ENCODE results near the gene KRT6A. TPM values are rescaled to one million over a fixed set of nuclear protein-coding genes. Genes with fewer than 3 reads are reported as not detected.
"Not testable (repeated sequence)": the region's sequence is repeated elsewhere in the genome, so short reads cannot be mapped to it uniquely, and the experiment has no call there.

The KRT6A gene
- total RNA-seq, 1 donor = not detected

DNA sequence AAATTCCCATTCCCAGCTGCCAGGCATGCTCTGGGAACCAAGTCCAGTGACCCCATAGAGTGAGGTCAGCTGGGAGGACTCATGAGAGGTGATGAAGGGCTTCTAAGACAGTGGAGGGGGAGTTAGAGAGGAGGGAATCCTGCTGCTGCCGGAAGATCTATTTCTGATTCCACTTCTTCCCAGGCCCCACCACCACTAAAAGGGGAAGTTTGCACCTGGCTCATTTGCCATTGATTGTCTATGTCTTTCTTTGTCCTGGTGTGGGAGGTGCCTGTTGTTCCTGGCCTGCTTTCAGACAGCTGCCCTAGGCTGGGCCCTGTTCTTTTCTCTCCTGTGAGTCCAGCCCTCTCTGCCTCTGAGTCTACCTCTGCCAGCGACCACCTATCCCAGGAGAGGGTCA lies 3.0 kb upstream of the KRT6A start:
- H3K4me3 ChIP-seq (ENCODE audit: low read depth, low read length) = no peak overlapping the region
- TF ChIP-seq, protein P1, sequence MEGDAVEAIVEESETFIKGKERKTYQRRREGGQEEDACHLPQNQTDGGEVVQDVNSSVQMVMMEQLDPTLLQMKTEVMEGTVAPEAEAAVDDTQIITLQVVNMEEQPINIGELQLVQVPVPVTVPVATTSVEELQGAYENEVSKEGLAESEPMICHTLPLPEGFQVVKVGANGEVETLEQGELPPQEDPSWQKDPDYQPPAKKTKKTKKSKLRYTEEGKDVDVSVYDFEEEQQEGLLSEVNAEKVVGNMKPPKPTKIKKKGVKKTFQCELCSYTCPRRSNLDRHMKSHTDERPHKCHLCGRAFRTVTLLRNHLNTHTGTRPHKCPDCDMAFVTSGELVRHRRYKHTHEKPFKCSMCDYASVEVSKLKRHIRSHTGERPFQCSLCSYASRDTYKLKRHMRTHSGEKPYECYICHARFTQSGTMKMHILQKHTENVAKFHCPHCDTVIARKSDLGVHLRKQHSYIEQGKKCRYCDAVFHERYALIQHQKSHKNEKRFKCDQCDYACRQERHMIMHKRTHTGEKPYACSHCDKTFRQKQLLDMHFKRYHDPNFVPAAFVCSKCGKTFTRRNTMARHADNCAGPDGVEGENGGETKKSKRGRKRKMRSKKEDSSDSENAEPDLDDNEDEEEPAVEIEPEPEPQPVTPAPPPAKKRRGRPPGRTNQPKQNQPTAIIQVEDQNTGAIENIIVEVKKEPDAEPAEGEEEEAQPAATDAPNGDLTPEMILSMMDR (IDR thresholded peaks at IDR 0.05; ENCODE audit: insufficient read depth, low read length) = no peak
- no peak for DNase-seq (ENCODE audit: low read depth)

DNA sequence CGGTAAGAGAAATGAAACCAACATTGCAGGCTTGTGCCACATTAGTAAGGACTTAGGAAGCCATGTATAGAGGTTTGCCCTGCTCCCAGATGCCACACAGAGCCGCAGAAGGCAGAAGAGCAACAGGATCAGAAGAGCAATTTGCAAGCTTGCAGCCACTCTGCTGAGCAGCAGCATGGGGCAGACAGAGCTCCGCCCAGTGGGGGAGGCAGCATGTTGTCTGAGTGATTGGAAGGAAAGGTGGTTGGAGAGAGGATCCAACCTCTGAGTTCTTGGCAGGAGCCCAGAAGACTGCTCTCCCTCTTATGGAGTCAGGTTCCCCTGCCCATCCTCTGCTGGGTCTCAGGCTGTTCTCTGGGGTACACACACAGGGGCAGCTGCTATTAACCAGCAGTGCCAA lies 2.3 kb upstream of the KRT6A start:
- peak; percentile 2 for DNase-seq (ENCODE audit: low read depth)
- no peak overlapping the region for H3K4me3 ChIP-seq (ENCODE audit: low read depth, low read length)
- TF ChIP-seq, protein P1 (IDR thresholded peaks at IDR 0.05; ENCODE audit: insufficient read depth, low read length) = no peak

DNA sequence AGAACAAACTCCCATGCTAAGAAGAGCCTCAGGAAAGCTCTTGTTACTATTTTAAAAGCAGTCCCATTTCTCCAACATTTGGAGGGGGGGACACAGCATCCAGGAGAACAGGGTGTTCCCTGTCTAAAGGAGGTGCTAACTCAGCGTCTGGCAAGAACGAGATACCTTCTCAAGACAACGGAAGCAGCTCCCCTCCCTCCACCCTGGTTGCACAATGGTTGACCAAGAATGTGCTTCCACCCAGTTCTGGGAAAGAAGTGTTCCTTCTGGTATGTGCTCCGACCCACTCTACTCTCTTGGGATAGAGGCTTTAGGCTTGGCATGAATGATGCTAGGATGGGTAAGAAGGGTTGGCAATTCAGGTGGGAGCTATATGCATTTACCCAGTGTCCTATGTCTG lies 1.5 kb upstream of the KRT6A start:
- TF ChIP-seq, protein P1 (IDR thresholded peaks at IDR 0.05; ENCODE audit: insufficient read depth, low read length) = no peak
- DNase-seq (ENCODE audit: low read depth) = peak; percentile 59

DNA sequence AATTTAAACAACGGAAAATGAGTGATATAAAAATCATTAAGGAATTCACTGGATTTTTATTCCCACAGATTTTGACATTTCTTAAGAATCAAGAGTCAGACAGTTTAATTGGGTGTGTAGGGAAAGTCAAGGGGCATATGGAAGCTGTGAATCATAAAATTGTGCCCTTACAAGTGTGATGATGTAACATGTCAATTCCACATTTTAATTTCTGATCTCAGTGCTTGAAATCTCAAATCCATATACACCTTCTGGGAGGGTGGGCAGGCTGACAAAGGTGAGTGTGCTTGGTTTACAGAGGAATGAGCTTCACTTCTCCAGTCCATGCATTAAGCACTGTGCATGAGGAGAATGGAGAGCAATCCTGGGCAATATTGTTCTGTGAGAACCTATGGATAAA lies 1.0 kb upstream of the KRT6A start:
- H3K4me3 ChIP-seq (ENCODE audit: low read depth, low read length) = no peak overlapping the region
- TF ChIP-seq, protein P1 (IDR thresholded peaks at IDR 0.05; ENCODE audit: insufficient read depth, low read length) = no peak
- DNase-seq (ENCODE audit: low read depth) = no peak

More for the DNA sequence above, 1.5 kb upstream of the KRT6A start:
- H3K4me3 ChIP-seq (ENCODE audit: low read depth, low read length) = no peak overlapping the region

DNA sequence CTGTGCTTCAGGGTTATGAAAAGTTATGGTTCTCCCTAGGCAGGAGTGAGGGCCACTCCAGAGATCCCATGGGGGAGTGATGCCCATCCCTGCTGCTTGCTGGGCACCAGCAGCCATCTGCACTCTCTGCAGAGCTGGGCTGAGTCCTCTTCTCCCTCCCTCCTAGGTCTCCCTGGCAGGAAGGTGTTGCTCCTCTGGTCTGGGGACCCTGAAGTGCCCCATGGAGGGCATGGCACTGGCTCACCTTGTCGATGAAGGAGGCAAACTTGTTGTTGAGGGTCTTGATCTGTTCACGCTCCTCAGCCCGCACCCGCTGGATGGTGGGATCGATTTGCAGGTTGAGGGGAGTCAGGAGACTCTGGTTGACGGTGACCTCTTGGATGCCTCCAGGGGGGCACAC lies 652 bp downstream of the KRT6A start:
- H3K4me3 ChIP-seq (ENCODE audit: low read depth, low read length); DNase-seq (ENCODE audit: low read depth): not testable (repeated sequence)

DNA sequence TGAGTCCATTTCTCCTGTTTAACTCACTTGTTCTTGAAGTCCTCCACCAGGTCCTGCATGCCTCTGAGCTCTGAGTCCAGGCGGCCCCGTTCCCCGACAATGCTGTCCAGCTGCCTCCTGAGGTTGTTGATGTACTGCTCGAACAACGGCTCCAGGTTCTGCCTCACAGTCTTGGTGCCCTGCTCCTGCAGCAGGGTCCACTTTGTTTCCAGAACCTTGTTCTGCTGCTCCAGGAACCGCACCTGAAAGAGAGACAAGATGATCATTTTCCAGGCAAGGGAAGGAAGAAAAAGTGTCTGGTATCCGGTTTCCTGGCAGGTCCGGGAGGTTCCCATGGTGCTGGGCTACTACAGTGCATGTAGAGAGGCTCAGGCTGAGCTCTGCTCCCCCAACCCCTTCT lies 1.6 kb downstream of the KRT6A start:
- DNase-seq (ENCODE audit: low read depth); H3K4me3 ChIP-seq (ENCODE audit: low read depth, low read length): not testable (repeated sequence)

DNA sequence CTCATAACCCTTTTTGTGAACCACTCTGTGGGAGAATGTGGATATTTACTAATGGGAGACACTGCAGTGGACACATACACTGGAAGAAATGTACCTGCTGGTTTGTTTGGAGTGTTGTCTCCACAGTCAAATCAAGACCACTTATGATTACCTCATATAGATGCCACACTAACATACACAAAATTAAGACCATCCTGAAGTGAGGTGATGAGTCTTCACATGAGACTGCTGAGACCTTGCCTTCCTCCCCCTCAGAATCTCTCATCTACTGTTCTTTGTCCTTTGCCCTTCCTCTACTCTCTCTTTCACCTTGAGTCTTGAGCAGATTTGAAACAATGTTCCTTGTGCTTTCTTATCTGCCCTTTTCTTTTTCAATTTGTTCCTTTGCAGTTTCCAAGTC lies 4.3 kb downstream of the KRT6A start:
- DNase-seq (ENCODE audit: low read depth) = no peak

DNA sequence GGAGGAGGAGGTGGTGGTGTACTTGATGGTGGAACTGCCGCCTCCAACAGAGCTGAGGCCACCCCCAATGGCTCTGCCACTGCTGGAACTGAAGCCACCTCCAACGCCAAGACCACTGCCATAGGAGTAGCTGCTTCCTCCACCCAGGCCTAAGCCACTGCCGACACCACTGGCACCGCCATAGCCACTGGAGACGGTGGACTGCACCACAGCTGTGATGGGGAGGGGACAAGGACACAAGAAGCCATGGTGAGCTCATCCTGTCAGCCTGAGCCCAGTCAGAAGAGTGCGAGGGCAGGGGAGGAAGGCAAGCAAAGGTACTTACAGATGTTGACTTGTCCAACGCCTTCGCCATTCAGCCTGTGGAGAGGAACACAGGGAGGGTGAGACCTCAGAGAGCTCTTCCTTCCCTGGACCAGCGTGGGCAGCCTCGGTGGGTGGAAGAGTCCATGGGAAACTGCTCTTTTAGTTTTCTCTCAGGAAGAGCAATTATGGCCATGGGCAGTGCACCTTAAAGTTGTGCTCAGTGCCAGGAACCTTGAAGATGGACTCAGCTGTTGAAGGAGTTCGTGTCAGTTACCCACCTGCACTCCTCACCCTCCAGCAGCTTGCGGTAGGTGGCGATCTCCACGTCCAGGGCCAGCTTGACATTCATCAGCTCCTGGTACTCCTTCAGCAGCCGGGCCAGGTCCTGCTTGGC lies 5.2 kb downstream of the KRT6A start:
- not testable (repeated sequence) for DNase-seq (ENCODE audit: low read depth); H3K4me3 ChIP-seq (ENCODE audit: low read depth, low read length)

More for the DNA sequence above, 4.3 kb downstream of the KRT6A start:
- TF ChIP-seq, protein P1 (IDR thresholded peaks at IDR 0.05; ENCODE audit: insufficient read depth, low read length) = no peak
- no peak overlapping the region for H3K4me3 ChIP-seq (ENCODE audit: low read depth, low read length)

Measured in fibroblast of the aortic adventitia (primary cell).